GDM1 (cell line): ENCODE data around the gene MAN2B1.
"Not testable (repeated sequence)": the region's sequence is repeated elsewhere in the genome, so short reads cannot be mapped to it uniquely, and the experiment has no call there.

ENCODE experiments used
- DNase-seq: peaks from one replicate; lab custom pipeline; 2025; lab: John Stamatoyannopoulos, UW

MAN2B1 gene

GRCh38 chr19:12689012-12689411 is 22.5 kb upstream of the MAN2B1 start:
- no peak for DNase-seq

- no peak for DNase-seq
These were observed 21.1 kb upstream of the MAN2B1 start, which contains the start of gene GNG14 for GRCh38 chr19:12687496-12688196. Gene GNG14, plus strand, starts transcription at chr19:12687998. Its CDS starts 51 bp downstream, at chr19:12688049.

GRCh38 chr19:12685831-12686230 is 19.3 kb upstream of the MAN2B1 start:
- no peak for DNase-seq

- DNase-seq = peak; percentile 93
These were observed 14.8 kb upstream of the MAN2B1 start, which contains the start of gene DHPS for GRCh38 chr19:12681074-12681987. Gene DHPS, minus strand, starts transcription at chr19:12681880. Its CDS starts 114 bp downstream, at chr19:12681766.

GRCh38 chr19:12680034-12680433 is 13.5 kb upstream of the MAN2B1 start:
- DNase-seq = no peak

GRCh38 chr19:12678039-12678438 is 11.5 kb upstream of the MAN2B1 start:
- not testable (repeated sequence) for DNase-seq

GRCh38 chr19:12676928-12677327 is 10.4 kb upstream of the MAN2B1 start:
- DNase-seq = no peak

- DNase-seq = peak; percentile 68
These were observed 9.8 kb upstream of the MAN2B1 start for GRCh38 chr19:12676384-12676792.

GRCh38 chr19:12675940-12676339 is 9.4 kb upstream of the MAN2B1 start:
- DNase-seq = no peak

- no peak for DNase-seq
These were observed 8.9 kb upstream of the MAN2B1 start for GRCh38 chr19:12675399-12675798.

GRCh38 chr19:12672744-12673143 is 6.2 kb upstream of the MAN2B1 start:
- DNase-seq = no peak

GRCh38 chr19:12670159-12670928 is 3.8 kb upstream of the MAN2B1 start:
- DNase-seq = no peak

- DNase-seq = peak; percentile 62
These were observed 3.0 kb upstream of the MAN2B1 start for GRCh38 chr19:12669270-12670158.

GRCh38 chr19:12668932-12669269 is 2.4 kb upstream of the MAN2B1 start:
- DNase-seq = no peak

GRCh38 chr19:12668346-12668745 is 1.8 kb upstream of the MAN2B1 start:
- no peak for DNase-seq

GRCh38 chr19:12667731-12668302 is 1.3 kb upstream of the MAN2B1 start:
- DNase-seq = no peak

GRCh38 chr19:12665671-12666264 is 774 bp downstream of the MAN2B1 start:
- DNase-seq = no peak

GRCh38 chr19:12665281-12665573 is 1.3 kb downstream of the MAN2B1 start:
- peak; percentile 46 for DNase-seq

- no peak for DNase-seq
These were observed 1.9 kb downstream of the MAN2B1 start for GRCh38 chr19:12664406-12665280.

- no peak for DNase-seq
These were observed 5.6 kb downstream of the MAN2B1 start for GRCh38 chr19:12660980-12661379.
